Brain microvascular endothelial cell (primary cell): ENCODE data around the gene LYZ.

Experiments used
- DNase-seq: peaks from one replicate; pipeline ENCODE4 v3.0.0-alpha.2; 2020
- H3K27ac ChIP-seq: fragments of 250-450 bp; sonication (Bioruptor Pico); 2 replicates; pipeline ENCODE4 v1.5.1; 2020; ENCODE audit warnings: mild to moderate bottlenecking, moderate library complexity
- H3K27me3 ChIP-seq: fragments of 250-450 bp; sonication (Bioruptor Pico); replicated peaks from 2 replicates; pipeline ENCODE4 v1.5.1; 2020; ENCODE audit warnings: mild to moderate bottlenecking
- H3K36me3 ChIP-seq: fragments of 250-450 bp; sonication (Bioruptor Pico); replicated peaks from 2 replicates; pipeline ENCODE4 v1.5.1; 2020; ENCODE audit warnings: mild to moderate bottlenecking
- H3K4me3 ChIP-seq: 2 replicates; pipeline ENCODE4 v1.5.1; 2011; ENCODE audit warnings: low read depth, mild to moderate bottlenecking, control low read depth, low read length, moderate library complexity
- in situ Hi-C: cut with HindIII; loops from 2 replicates; pipeline ENCODE4 v1.10.0; 2017; ENCODE audit warnings: low sequenced_read_pairs, low pct_ligation_motif_present
- TF ChIP-seq, protein P1 (sequence below): IDR thresholded peaks from 2 replicates; pipeline ENCODE4 v1.5.1; 2011; ENCODE audit warnings: low read depth, mild to moderate bottlenecking, moderate library complexity, low read length, control low read depth, inconsistent platforms; ENCODE audit errors: missing control alignments

LYZ gene

GRCh38 chr12:69342421-69342820, 5.8 kb upstream of the LYZ start:
- in situ Hi-C loops = no loop called here
- TF ChIP-seq, protein P1, sequence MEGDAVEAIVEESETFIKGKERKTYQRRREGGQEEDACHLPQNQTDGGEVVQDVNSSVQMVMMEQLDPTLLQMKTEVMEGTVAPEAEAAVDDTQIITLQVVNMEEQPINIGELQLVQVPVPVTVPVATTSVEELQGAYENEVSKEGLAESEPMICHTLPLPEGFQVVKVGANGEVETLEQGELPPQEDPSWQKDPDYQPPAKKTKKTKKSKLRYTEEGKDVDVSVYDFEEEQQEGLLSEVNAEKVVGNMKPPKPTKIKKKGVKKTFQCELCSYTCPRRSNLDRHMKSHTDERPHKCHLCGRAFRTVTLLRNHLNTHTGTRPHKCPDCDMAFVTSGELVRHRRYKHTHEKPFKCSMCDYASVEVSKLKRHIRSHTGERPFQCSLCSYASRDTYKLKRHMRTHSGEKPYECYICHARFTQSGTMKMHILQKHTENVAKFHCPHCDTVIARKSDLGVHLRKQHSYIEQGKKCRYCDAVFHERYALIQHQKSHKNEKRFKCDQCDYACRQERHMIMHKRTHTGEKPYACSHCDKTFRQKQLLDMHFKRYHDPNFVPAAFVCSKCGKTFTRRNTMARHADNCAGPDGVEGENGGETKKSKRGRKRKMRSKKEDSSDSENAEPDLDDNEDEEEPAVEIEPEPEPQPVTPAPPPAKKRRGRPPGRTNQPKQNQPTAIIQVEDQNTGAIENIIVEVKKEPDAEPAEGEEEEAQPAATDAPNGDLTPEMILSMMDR = no peak
- no peak for DNase-seq
- H3K27me3 ChIP-seq = peaks cover 2% of the 10 kb centered on the region
- no peak overlapping the region for H3K4me3 ChIP-seq
- no peak overlapping the region for H3K27ac ChIP-seq
- H3K36me3 ChIP-seq = no peaks in the 10 kb centered on the region

DNA sequence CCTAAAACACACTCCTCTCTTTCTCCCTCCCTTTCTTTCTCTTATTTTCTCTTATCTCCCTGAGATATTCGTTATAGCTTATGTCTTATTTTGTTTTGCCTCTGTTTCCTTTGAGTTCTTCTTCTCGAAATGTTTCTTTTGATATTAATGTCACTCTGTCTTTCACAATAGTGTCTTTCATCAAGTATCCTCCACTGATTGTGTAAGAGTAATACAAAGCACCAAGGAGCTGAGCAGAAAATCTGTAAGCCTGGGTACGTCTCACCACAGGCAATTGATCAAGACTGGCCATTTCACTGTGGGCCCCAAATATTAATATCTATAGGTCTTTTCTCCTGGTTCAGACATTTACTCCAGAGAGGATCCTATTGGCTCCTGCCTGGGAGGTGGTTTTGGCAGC, 4.8 kb upstream of the LYZ start:
- in situ Hi-C loops = no loop called here
- Histone ChIP-seq H3K36me3 (no peaks in the 10 kb centered on the region), H3K4me3 (no peak overlapping the region), H3K27ac (no peak overlapping the region), H3K27me3 (peaks cover 2% of the 10 kb centered on the region)
- DNase-seq = no peak
- TF ChIP-seq, protein P1 = no peak

- TF ChIP-seq, protein P1 = no peak
- Histone ChIP-seq H3K27ac (no peak overlapping the region), H3K36me3 (no peaks in the 10 kb centered on the region), H3K27me3 (peaks cover 2% of the 10 kb centered on the region), H3K4me3 (no peak overlapping the region)
- no peak for DNase-seq
- in situ Hi-C loops = no loop called here
Observed at GRCh38 chr12:69343885-69344612, 4.1 kb upstream of the LYZ start.

DNA sequence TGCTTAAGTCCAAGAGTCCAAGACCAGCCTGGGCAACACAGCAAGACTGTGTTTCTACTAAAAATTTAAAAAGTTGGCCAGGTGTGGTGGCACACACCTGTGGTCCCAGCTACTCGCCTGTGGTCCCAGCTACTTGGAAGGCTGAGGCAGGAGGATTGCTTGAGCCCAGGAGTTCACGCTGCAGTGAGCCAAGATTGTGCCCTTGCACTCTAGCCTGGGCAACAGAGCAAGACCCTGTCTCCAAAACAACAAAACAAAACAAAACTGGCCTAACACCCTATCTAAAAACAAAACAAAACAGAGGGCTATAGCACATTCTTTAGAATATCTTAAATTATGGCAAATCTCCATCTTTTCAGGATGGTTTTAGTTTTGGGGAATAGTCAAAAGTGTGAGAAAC, 3.1 kb upstream of the LYZ start:
- in situ Hi-C loops = no loop called here
- peaks cover 2% of the 10 kb centered on the region for H3K27me3 ChIP-seq
- H3K36me3 ChIP-seq = no peaks in the 10 kb centered on the region
- DNase-seq = no peak
- H3K27ac ChIP-seq = no peak overlapping the region
- TF ChIP-seq, protein P1 = no peak
- no peak overlapping the region for H3K4me3 ChIP-seq

DNA sequence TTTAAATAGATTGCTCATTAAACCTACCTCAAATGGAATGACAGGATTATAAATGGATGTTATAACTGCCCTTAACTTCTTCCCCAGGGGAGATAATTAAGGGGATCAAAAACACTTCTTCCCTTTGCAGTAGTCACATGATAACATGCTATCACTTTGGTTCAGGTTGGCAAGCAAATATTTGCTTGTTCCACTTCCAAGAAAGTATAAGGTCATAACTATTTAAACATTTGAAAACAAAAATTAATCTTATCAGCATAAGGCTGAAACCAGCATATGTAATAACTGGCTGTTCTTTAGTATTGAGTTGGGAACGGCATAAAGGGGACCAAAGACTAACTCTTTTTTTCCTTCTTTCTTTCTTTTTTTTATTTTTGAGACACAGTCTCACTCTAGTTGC, 2.4 kb upstream of the LYZ start:
- TF ChIP-seq, protein P1 = no peak
- H3K36me3 ChIP-seq = no peaks in the 10 kb centered on the region
- no peak overlapping the region for H3K4me3 ChIP-seq
- peaks cover 2% of the 10 kb centered on the region for H3K27me3 ChIP-seq
- no peak for DNase-seq
- in situ Hi-C loops = no loop called here
- H3K27ac ChIP-seq = no peak overlapping the region
